HG03135 (cell line): ENCODE data around the gene COA1.
"Not testable (repeated sequence)": the region's sequence is repeated elsewhere in the genome, so short reads cannot be mapped to it uniquely, and the experiment has no call there.

Source experiments
- ATAC-seq: cut with Tn5 transposase; IDR thresholded peaks from one replicate; pipeline ENCODE4 v1.9.1; 2021; ENCODE audit warnings: mild to moderate bottlenecking, moderate library complexity; ENCODE audit not compliant: unreplicated experiment

COA1 gene

DNA sequence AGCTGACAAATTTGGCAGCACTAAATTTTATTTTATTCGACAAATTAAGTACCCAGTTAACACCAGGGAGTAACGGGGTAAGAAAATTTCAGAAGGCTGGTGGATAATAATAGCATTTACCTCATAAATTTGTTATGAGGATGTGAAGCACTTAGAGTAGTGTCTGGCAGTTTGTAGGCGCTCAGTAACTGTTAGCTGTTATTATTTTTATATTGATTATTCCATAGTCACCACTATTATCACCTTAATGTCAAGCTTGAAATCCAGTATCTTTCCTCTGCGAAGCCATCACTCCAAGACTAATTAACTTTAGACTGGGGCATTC is 563 bp upstream of the COA1 start:
- ATAC-seq, result peak; percentile 17

DNA sequence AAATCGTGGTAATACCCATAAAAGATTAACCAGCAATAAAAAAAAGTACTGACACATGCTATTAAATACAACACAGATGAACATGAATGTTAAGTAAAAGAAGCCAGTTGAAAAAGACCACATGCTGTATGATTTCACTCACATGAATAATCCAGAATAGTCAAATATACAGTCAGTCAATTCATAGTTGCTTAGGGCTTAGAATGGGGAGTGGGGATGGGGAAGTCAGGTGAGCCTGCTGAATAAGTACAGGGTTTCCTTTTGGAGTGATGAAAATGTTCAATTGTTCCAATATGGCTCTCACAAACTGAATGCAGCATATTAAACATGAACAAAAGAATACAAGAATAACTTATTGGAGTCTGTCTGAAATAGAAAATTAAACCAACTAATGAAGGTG is 1.8 kb downstream of the COA1 start:
- ATAC-seq, result no peak

DNA sequence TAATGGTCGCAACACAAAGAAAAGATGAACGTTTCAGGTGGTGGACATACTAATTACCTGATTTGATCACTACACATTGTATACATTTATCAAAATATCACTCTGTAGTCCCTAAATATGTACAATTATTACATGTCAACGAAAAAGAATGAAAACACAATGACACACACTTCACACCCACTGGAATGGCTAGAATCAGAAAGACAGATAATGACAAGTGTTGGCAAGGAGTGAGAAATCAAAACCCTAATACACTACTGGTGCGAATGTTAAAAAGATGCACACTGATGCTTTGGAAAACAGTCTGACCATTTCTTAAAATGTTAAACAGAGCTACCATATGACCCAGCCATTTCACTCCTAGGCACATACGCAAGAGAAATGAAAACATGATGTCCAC is 2.3 kb downstream of the COA1 start:
- ATAC-seq, result no peak

DNA sequence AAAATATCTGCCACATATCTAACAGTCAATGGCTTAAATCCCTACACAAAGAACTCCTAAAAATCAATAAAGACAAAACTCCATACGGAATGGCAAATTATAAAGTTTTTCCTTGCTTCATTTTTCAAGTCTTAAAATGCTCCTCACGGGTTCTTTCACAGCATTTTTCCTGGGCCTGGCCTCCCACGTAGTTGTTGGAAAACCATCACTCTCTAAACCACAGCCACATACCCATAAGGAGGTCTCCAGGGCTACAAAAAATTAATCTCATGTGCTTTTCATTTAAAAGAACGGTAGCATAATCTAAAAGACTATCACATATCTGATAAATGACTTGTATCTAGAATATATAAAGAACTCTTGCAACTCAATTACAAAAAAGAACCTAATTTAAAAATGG is 2.9 kb downstream of the COA1 start:
- no peak for ATAC-seq

- ATAC-seq, result no peak
Observed at GRCh38 chr7:43725251-43725650, 4.1 kb downstream of the COA1 start.

DNA sequence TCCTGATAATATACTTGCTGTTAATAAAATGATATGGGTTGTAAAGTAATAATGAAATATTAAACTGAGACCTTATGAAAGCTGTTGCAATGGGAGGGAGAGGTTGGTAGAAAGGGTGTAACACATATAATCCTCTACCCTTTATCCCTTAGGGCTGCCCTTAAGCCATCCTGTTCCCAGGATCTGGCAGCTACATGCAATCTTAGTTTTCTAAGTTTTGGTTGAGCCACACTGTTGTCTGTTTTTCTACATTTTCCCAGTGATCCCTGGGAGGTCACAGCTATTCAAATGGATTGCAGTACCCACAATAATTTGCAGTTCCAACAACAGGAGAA is 6.3 kb downstream of the COA1 start:
- ATAC-seq, result no peak

DNA sequence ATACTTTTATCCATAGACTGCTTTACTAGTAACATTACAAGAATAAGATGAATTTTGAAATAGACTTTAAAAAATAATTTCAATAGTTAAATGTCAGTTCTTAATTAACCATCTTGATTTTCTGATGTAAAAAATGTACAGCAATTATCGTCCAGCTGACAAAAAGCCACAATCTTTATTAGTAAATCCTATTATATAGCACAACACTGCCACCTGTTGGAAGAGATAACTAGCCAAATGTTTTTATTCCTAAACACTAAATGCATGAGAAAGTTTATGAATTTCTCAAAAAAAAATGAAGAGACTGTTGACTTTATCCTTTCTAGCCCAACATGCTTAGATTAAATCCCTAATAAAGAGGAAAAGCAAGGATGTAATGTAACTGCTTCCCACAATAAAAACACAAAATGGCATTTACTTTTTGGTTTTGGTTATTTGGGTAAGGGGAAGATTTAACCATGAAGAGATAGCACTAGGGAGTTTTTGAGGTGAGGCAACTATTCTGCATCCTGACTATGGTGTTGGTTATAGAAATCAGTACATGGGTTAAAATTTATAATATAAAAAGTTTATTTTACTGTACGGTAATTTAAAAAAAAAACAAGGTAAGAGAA is 8.0 kb downstream of the COA1 start:
- no peak for ATAC-seq

GRCh38 chr7:43716598-43716997 is 12.7 kb downstream of the COA1 start:
- no peak for ATAC-seq

GRCh38 chr7:43715966-43716365 is 13.4 kb downstream of the COA1 start:
- not testable (repeated sequence) for ATAC-seq

DNA sequence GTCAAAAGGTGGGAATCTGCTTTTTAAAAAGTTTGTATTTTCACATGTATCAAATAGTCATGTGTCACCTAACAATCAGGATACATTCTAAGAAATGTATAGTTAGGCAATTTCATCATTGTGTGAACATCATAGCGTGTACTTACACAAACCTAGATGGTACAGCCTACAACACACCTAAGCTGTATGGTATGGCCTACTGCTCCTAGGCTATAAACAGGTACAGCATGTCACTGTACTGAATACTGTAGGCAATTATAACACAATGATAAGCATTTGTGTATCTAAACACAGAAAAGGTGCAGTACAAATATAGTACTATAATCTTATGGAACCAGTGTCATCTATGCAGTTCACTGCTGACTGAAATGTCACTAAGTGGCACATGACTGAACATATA is 17.8 kb downstream of the COA1 start:
- ATAC-seq, result no peak

DNA sequence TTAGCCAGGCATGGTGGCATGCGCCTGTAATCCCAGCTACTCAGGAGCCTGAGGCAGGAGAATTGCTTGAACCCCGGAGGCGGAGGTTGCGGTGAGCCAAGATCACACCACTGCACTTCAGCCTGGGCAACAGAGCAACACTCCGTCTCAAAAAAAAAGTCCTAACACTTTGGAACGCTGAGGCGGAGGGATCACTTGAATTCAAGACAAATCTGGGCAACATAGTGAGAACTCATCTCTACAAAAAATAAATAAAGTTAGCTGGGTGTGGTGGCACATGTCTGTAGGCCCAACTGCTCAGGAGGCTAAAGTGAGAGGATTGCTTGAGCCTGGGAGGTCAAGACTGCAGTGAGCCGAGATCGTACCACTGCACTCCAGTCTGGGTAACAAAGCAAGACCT is 21.3 kb downstream of the COA1 start:
- not testable (repeated sequence) for ATAC-seq

GRCh38 chr7:43703573-43703972 is 25.8 kb downstream of the COA1 start:
- ATAC-seq, result no peak

- no peak for ATAC-seq
Observed at GRCh38 chr7:43702974-43703373, 26.3 kb downstream of the COA1 start.

DNA sequence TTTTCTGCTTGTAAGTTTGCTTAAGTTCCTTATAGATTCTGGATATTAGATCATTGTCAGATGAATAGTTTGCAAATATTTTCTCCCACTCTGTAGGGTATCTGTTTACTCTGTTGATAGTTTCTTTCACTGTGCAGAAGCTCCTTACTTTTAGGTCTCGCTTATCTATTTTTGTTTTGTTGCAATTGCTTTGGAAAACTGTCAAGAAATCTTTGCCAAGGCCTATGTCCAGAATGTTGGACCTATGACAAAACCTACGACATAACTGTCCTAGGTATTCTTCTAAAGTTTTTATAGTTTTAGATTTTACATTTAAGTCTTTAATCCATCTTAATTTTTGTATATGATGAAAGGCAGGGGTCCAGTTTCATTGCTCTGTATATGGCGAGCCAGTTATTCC is 27.4 kb downstream of the COA1 start:
- no peak for ATAC-seq

DNA sequence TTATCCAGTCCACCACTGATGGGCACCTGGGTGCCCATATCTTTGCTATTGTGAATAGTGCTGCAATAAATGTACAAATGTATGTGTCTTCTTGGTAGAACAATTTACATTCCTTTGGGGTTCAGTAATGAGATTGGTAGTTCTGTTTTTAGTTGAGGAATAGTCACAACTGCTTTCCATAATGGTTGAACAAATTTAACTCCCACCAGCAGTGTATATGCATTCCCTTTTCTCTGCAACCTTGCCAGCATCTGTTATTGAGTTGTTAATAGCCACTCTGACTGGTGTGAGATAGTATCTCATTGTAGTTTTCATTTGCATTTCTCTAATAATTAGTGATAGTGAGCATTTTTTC is 27.8 kb downstream of the COA1 start:
- ATAC-seq, result no peak

DNA sequence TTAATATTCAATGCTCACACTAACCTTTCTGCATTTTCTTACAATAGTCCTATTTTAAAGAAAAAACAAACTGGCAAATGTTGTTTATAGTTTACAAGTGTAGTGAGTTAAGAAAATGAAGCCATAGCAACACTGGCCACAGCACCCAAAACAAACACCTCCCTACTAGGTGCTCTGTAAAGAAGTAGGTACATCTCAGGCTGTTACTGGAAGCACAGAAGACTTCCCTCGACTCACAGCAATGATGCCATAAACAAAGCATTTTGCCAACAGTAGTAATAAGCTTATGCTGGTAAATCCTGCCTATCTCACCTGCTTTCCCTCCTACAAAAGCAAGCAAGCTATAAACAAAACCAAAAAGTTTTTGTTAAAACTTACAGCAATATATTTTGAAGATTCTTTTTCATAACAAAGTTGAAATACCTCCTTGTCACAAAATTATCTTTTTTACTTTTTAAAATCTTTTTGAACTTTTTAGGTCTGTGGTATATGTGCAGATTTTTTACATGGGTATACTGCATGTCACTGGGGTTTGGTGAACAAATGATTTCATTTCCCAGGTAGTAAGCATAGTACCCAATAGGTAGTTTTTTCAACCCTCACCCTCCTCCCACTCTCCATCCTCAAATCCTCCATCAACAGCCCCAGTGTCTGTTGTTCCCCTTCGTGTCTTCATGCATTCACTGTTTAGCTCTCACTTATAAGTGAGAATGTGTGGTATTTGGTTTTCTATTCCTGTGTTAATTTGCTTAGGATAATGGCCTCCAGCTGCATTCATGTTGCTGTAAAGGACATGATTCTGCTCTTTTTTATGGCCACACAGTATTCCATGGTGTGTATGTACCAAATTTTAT is 28.4 kb downstream of the COA1 start:
- ATAC-seq, result no peak

DNA sequence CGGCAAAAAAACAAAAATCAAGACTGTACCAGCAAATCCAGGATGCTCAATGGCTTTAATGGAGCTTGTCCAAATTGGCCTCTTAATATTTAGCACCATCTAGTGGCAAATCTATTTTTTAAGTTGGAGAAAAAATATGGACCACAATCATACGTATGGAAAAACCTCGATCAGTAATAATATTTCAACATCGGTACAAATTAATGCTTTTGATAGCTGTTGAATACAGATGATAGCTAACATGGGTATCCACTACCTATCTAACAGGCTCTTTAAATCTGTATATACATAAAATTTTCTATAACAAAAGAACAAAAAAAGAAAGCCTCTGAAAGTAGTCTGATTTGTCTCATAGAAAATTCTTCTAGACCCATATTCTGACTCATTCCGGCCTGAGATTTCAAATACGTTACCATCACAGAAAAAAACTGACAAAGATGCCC is 29.2 kb downstream of the COA1 start:
- peak; percentile 43 for ATAC-seq

- ATAC-seq, result no peak
Observed at GRCh38 chr7:43698460-43699255, 30.7 kb downstream of the COA1 start.

- ATAC-seq, result no peak
Observed at GRCh38 chr7:43697690-43698089, 31.6 kb downstream of the COA1 start.

GRCh38 chr7:43695365-43695764 is 34.0 kb downstream of the COA1 start:
- no peak for ATAC-seq

- no peak for ATAC-seq
Observed at GRCh38 chr7:43694399-43694748, 34.9 kb downstream of the COA1 start.

DNA sequence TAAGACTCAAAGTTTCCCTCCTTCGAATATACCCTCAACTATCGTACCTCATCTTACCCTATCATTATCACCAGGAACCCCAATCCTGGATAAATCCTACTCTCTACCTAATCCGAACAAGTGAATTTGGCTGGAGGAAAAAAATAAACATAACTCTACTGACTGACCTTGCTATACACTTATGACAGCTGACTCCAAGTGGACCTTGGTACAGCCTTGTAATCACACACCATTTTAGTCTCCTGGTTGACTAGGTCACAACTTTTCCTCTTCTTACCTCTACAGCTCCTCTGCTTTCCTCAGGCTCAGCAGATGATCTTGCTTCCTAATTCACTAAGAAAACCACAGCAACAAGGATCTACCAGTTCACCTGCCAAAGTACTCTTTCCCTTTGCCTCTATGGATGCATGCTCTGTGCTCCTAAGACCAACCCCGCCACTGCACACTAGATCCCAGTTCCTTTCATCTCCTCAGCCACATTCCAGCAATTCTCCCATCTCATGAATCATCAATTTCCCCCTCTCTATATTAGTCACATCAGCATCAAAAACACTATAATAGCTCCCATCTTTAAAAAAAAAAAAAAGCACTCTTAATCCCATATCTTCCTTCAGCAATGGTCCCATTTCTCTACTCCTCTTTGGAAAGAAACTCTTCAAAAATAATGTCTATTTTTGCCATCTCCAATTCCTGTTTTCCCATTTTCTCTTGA is 35.5 kb downstream of the COA1 start:
- ATAC-seq, result no peak
